Peyer's patch (tissue), 4 donors: ENCODE measurements around the gene CTU2.

Source experiments
- POLR2A ChIP-seq, 2 donors: fragments of 450-650 bp; IDR thresholded peaks; one replicate each; pipeline ENCODE4 v1.5.1; 2017; ENCODE audit warnings: antibody characterized with exemption in 2 of 2, mild to moderate bottlenecking in 2 of 2, moderate library complexity in 2 of 2
- TF ChIP-seq, protein P1 (sequence below), 6 experiments: fragments of 450-650 bp in 4 of 6; fragments of 200-600 bp in 2 of 6; sonication (generic) in 1 of 6; IDR thresholded peaks; one replicate each; pipeline ENCODE4 v1.5.1; 2017 to 2019; ENCODE audit warnings: antibody characterized with exemption in 6 of 6, mild to moderate bottlenecking in 3 of 6, moderate library complexity in 1 of 6

DNA sequence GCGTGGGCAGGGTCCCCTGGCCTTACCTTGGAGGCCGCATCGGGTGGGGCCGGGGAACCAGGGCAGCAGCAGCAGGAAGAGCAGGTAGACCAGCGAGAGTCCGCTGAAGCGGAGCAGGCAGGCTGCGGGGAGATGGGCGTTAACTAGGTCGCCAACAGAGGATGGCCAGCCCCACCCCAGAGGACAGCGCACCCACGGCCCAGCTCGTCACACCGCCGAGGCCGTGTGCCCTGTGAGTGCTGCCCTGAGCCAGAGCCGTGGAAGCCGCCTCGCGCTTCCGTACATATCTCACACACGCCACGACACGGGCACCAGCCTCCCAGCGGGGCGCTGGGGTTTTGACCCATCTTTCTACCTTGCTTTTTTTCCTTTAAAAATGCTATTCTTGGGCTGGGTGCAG is 43.1 kb downstream of the CTU2 start:
- TF ChIP-seq, protein P1, sequence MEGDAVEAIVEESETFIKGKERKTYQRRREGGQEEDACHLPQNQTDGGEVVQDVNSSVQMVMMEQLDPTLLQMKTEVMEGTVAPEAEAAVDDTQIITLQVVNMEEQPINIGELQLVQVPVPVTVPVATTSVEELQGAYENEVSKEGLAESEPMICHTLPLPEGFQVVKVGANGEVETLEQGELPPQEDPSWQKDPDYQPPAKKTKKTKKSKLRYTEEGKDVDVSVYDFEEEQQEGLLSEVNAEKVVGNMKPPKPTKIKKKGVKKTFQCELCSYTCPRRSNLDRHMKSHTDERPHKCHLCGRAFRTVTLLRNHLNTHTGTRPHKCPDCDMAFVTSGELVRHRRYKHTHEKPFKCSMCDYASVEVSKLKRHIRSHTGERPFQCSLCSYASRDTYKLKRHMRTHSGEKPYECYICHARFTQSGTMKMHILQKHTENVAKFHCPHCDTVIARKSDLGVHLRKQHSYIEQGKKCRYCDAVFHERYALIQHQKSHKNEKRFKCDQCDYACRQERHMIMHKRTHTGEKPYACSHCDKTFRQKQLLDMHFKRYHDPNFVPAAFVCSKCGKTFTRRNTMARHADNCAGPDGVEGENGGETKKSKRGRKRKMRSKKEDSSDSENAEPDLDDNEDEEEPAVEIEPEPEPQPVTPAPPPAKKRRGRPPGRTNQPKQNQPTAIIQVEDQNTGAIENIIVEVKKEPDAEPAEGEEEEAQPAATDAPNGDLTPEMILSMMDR (IDR thresholded peaks at IDR 0.05), result no peak
- TF ChIP-seq POLR2A (IDR thresholded peaks at IDR 0.05), result no peak
